HG02642 (cell line): Measurements from ENCODE around the gene TSPAN3.

ENCODE experiments used
- ATAC-seq: cut with Tn5 transposase; IDR thresholded peaks from one replicate; pipeline ENCODE4 v1.9.1; 2021; ENCODE audit warnings: mild to moderate bottlenecking; ENCODE audit not compliant: unreplicated experiment, poor library complexity

TSPAN3 gene

GRCh38 chr15:77057685-77058084 is 13.2 kb downstream of the TSPAN3 start:
- no peak for ATAC-seq

- ATAC-seq = no peak
Observed at GRCh38 chr15:77057072-77057471, 13.8 kb downstream of the TSPAN3 start.

DNA sequence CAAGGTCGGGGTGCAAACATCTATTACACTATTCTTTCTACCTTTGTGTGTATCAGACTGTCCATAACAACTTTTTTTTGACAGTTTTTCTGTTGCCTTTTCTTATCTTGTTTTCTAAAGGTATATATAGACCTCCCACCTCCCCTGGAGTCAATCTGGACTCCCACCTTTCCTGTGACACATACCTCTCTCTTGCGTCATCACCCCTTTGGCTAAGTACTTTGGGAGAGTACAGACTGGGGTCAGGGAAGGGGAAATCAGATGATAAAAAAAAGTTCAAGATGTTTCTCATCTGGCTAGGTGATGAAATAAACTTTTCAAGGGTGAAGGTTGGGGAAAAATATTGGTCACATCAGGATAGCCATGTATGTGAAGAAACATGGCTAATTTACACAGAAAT is 17.2 kb downstream of the TSPAN3 start:
- no peak for ATAC-seq

GRCh38 chr15:77052556-77052955 is 18.4 kb downstream of the TSPAN3 start:
- ATAC-seq = no peak

GRCh38 chr15:77048135-77048876 is 22.6 kb downstream of the TSPAN3 start:
- ATAC-seq = no peak

DNA sequence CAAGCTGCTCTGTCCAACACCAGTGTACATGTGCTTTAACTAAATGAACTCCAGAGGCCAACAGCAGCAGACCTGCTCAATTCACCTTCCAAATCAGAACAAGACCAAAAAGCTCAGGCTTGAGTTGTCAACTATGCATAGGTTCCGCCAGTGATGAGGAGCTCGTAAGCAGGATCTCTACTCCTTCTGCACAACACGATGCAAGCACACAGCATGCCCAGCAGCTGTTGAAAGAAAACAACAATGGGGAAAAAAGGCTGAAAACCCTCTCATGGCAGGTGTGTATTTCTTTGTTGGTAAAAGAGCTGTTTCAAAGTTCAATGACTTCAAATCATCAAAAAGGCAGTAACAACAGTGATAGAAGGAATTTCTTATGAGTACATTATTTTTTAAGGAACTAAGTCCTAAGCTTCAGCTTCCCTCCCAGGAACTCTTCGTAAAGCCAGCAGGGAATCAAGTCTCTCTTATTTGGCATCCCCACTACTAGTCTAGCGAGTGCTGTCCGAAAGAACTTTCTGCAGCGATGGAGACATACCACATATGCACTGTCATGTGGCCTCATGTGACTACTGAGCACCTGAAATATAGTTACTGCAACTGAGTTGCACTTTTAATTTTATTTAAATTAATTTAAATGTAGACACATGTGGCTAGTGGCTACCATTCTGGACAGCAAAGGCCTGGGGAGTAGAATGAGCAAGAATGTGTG is 24.1 kb downstream of the TSPAN3 start:
- ATAC-seq = no peak

- no peak for ATAC-seq
Observed at GRCh38 chr15:77045985-77046384, 24.9 kb downstream of the TSPAN3 start.

GRCh38 chr15:77044228-77045042 is 26.5 kb downstream of the TSPAN3 start:
- ATAC-seq = no peak

DNA sequence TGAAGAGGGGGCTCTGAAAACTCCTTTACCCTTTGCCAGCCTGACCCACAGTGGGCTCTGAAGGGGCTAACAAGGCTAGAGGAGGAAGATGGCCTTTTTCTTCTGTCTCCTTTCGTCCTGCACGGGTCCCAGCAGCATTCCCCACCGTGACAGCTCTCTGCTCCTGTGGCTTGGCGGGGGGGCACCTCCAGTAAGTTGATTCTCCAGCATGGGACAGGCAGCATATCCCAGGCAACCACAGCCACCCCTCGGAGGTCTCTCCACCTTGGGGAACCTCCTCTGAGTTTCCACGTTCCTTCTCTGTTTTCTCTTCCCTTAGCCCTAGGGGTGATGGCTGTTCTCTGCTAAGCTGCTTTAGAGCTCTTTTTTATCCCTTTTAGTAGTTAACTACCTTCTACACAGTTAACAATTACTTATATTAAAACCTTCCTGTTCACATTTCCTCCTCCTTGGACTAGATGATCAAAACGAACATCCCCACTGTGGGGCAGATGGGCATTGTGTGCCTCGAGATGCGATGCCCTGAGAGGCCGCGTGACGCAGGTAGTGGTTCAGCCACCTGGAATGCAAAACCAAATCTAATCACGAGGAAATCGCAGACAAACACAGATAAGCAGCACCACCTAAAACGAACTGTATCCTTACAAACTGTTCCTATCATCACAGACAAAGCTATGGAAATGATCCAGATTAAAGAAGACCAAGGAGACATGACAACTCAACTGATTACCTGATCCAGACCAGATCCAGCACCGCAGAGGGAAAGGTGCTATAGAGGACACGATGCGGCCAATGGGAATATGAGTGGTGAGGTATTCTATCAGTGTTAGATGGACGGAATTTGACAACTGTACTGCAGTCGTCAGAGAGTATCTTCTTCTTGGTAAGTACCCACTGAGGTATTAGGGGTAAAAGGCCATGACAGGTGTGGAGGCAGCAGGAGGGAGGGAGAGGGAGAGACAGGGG is 27.7 kb downstream of the TSPAN3 start:
- no peak for ATAC-seq

GRCh38 chr15:77042245-77042919 is 28.5 kb downstream of the TSPAN3 start:
- no peak for ATAC-seq

- ATAC-seq = no peak
Observed at GRCh38 chr15:77040673-77041072, 30.2 kb downstream of the TSPAN3 start.

- ATAC-seq = no peak
Observed at GRCh38 chr15:77039848-77040247, 31.1 kb downstream of the TSPAN3 start.

- no peak for ATAC-seq
Observed at GRCh38 chr15:77039217-77039533, 31.7 kb downstream of the TSPAN3 start.

GRCh38 chr15:77038312-77039216 is 32.3 kb downstream of the TSPAN3 start:
- no peak for ATAC-seq

GRCh38 chr15:77037388-77038209 is 33.3 kb downstream of the TSPAN3 start:
- no peak for ATAC-seq

DNA sequence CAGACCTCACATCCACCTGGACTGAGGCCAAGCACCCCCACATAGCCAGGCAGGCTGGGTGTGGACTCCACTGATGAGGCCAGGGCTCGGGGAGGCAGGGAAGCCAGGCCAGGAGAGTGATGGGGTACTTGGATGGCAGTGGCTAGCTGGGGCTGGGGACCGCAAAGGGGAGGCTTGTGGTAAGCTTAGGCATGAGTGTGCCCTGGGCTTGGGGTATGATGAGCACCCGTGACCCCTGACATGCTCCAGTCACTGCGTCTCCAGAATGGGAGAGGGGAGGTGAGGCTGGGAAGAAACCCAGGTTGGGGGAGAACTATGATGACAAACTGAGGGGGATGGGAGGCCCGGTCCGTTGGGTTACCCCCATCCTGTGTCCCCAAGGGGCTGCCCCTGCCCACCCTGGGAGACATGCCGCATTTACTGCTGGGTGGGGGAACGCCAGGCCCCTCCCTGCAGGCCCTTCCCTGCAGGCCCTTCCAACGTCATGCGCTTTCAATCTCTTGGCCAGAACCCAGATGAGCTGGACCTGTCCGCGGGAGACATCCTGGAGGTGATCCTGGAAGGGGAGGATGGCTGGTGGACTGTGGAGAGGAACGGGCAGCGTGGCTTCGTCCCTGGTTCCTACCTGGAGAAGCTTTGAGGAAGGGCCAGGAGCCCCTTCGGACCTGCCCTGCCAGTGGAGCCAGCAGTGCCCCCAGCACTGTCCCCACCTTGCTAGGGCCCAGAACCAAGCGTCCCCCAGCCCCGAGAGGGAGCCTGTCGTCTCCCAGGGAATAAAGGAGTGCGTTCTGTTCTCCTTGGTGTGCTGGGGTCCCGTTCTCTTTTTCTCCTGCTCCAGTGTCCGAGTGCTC is 34.1 kb downstream of the TSPAN3 start:
- ATAC-seq = no peak

DNA sequence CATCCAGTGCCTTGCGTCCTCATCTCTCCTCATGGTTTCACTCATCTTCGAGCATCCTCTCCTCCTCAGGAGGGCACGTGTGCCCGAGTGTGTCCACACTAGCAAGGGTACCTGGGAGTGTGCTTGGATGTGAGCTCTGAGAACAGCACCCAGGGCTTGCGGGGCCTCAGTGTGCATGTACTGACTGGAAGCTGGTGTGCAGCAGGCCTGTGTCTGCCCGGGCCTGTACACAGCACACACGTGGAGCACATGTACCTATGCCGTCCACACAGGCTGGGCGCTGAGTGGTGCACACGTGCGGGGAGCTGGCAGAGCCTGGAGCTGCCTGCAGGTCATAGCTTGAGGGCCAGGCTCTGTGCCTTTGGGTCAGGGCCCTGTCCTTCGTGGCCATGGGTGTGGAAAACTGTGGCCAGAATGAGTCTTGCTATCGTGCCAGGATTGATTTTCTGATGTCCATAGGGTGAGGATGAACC is 34.9 kb downstream of the TSPAN3 start:
- ATAC-seq = no peak
